Keratinocyte (primary cell): Measurements from ENCODE around the gene SAMD4A.

Experiments used
- EZH2 ChIP-seq: IDR thresholded peaks from one replicate; pipeline ENCODE4 v1.6.1; 2012; ENCODE audit warnings: inconsistent platforms, mild to moderate bottlenecking, low read length, moderate library complexity
- TF ChIP-seq, protein P1 (sequence below), 3 experiments: IDR thresholded peaks in 1 of 3; conservative IDR thresholded peaks in 1 of 3; optimal IDR thresholded peaks in 1 of 3; 2 replicates in 2 of 3; 3 replicates in 1 of 3; pipeline versions ENCODE3 to v1.5.1; 2011; ENCODE audit warnings: low read length in 3 of 3, mild to moderate bottlenecking in 3 of 3, moderate library complexity in 2 of 3, control low read depth in 1 of 3, inconsistent platforms in 1 of 3; ENCODE audit not compliant: insufficient read depth in 2 of 3; ENCODE audit errors: extremely low read depth in 1 of 3

DNA sequence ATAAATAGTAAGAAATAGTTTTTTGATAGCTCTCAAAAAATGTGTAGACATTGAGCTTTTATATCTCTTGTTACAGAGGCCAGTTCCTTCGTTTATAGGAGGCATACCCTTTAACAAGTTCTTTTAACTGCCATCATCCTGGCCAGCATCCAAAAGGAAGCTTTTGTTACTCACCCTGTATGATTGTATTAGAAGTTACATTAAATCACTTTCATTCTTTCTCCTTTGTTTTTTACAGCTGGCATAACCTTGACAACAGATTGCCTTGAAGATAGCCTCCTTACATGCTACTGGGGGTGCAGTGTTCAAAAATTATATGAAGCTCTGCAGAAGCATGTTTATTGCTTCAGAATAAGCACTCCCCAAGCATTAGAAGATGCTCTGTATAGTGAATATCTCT, 37.1 kb upstream of the SAMD4A start:
- TF ChIP-seq EZH2: no peak
- TF ChIP-seq, protein P1, sequence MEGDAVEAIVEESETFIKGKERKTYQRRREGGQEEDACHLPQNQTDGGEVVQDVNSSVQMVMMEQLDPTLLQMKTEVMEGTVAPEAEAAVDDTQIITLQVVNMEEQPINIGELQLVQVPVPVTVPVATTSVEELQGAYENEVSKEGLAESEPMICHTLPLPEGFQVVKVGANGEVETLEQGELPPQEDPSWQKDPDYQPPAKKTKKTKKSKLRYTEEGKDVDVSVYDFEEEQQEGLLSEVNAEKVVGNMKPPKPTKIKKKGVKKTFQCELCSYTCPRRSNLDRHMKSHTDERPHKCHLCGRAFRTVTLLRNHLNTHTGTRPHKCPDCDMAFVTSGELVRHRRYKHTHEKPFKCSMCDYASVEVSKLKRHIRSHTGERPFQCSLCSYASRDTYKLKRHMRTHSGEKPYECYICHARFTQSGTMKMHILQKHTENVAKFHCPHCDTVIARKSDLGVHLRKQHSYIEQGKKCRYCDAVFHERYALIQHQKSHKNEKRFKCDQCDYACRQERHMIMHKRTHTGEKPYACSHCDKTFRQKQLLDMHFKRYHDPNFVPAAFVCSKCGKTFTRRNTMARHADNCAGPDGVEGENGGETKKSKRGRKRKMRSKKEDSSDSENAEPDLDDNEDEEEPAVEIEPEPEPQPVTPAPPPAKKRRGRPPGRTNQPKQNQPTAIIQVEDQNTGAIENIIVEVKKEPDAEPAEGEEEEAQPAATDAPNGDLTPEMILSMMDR (optimal IDR thresholded peaks at IDR 0.05 in 1 of 3, IDR thresholded peaks at IDR 0.05 in 1 of 3, conservative IDR thresholded peaks at IDR 0.05 in 1 of 3; ENCODE audit: extremely low read depth in 1 of 3, insufficient read depth in 2 of 3, low read length in 3 of 3): no peak
